GM12801 (cell line): ENCODE data around the gene PLCL2.

Experiments used
- TF ChIP-seq, protein P1 (sequence below): IDR thresholded peaks from one replicate; pipeline ENCODE4 v1.5.1; 2011; ENCODE audit warnings: control low read depth; ENCODE audit not compliant: insufficient read length; ENCODE audit errors: extremely low read depth

PLCL2 gene

DNA sequence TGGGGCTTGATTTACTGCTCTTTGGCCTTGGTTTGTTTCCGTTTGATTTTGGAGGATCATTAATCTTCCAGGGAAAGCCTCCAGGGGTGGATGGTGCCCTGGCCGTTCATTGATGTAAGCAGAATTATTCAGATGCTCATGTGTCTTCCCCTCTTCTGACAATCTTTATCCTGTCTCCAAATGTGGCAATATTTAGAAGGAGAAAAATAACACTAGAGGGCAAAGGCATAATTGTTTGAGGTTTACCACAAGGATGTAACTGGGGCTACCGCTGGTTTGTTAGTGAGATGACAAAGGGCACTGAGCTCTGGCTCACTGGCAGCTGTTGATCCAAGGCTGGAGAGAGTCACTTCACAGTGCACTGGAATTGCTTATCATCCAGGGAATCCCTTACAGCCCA, 18.2 kb upstream of the PLCL2 start:
- TF ChIP-seq, protein P1, sequence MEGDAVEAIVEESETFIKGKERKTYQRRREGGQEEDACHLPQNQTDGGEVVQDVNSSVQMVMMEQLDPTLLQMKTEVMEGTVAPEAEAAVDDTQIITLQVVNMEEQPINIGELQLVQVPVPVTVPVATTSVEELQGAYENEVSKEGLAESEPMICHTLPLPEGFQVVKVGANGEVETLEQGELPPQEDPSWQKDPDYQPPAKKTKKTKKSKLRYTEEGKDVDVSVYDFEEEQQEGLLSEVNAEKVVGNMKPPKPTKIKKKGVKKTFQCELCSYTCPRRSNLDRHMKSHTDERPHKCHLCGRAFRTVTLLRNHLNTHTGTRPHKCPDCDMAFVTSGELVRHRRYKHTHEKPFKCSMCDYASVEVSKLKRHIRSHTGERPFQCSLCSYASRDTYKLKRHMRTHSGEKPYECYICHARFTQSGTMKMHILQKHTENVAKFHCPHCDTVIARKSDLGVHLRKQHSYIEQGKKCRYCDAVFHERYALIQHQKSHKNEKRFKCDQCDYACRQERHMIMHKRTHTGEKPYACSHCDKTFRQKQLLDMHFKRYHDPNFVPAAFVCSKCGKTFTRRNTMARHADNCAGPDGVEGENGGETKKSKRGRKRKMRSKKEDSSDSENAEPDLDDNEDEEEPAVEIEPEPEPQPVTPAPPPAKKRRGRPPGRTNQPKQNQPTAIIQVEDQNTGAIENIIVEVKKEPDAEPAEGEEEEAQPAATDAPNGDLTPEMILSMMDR = no peak

- TF ChIP-seq, protein P1 = no peak
Measured at GRCh38 chr3:16868513-16868912, 16.2 kb upstream of the PLCL2 start.

GRCh38 chr3:16869261-16870005, 15.3 kb upstream of the PLCL2 start:
- TF ChIP-seq, protein P1 = no peak

DNA sequence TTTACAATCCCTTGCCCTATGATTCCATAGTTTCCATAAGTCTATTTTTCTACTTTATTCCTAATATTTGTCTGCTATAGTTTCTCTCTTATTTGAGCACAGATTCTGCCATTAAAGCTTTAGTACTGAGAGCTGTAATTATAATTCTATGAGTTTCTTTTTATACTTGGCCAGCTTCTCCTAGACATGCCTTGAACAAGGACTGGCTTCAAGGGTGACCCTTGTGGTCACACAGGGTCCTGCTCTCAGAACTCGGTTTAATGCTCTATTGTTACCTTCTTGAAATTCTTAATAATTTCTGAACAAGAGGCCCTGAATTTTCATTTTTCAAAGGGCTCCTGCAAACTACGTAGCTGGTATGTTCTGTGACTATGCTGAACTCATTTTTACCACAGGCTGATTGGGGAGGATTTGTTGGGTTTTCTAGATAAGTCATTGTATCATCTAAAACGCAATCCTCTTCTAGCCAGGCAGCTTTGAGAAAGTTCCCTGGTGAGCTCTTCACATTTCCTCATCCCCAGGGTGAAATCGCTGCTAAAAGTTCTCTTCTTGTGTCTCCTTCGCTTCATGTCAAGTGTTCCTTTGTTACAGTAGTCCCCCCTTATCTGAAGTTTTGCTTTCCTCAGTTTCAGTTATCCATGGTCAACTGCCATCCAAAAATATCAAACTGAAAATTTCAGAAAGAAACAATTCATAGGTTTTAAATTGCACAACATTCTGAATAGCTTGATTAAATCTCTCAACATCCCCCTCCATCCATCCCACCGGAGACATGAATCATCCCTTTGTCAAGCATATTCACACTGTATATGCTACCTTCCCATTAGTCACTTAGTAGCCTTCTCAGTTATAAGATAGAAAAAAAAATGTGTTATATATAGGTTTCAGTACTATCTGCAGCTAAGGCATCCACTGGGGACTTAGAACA, 12.6 kb upstream of the PLCL2 start:
- TF ChIP-seq, protein P1 = no peak

DNA sequence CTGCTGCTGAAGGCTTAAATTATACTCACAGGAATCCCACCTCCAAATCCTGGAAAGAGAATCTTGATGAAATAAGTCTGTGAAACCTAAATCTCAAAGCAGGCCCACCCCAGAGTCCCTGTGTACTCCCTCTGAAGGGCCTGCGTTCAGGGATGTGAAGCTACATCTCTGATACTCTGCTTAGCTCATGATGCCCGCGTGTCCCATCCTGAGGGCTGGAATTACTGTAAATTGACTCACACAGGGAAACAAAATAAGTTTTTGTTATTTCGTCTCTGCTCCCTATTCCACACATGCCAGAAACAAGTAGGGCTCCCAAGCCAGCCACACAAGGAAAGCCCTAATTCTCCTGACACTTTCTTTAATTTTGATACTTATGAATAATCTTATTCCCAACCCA, 10.9 kb upstream of the PLCL2 start:
- TF ChIP-seq, protein P1 = no peak

- TF ChIP-seq, protein P1 = no peak
Measured at GRCh38 chr3:16875876-16876550, 8.7 kb upstream of the PLCL2 start.

- TF ChIP-seq, protein P1 = no peak
Measured at GRCh38 chr3:16877505-16877904, 7.2 kb upstream of the PLCL2 start.
